Measurements from ENCODE around the gene AP2A1.

The AP2A1 gene

GRCh38 chr19:49764341-49764740 is 2.5 kb upstream of the AP2A1 start:
- in situ Hi-C loops (cut with HindIII; ENCODE audit: low sequenced_read_pairs), result no loop called here

- in situ Hi-C loops (cut with HindIII; ENCODE audit: low sequenced_read_pairs), result no loop called here
Observed at GRCh38 chr19:49766007-49766929, 533 bp upstream of the AP2A1 start.

- in situ Hi-C loops (cut with HindIII; ENCODE audit: low sequenced_read_pairs), result no loop called here
Observed at GRCh38 chr19:49767381-49767780, 580 bp downstream of the AP2A1 start.

GRCh38 chr19:49767967-49768581 is 1.3 kb downstream of the AP2A1 start:
- in situ Hi-C loops (cut with HindIII; ENCODE audit: low sequenced_read_pairs), result no loop called here

GRCh38 chr19:49770529-49770928 is 3.7 kb downstream of the AP2A1 start:
- in situ Hi-C loops (cut with HindIII; ENCODE audit: low sequenced_read_pairs), result no loop called here

GRCh38 chr19:49771674-49772139 is 4.9 kb downstream of the AP2A1 start:
- in situ Hi-C loops (cut with HindIII; ENCODE audit: low sequenced_read_pairs), result no loop called here

- in situ Hi-C loops (cut with HindIII; ENCODE audit: low sequenced_read_pairs), result no loop called here
Observed at GRCh38 chr19:49772850-49773432, 6.1 kb downstream of the AP2A1 start.

- in situ Hi-C loops (cut with HindIII; ENCODE audit: low sequenced_read_pairs), result no loop called here
Observed at GRCh38 chr19:49773663-49774350, 7.0 kb downstream of the AP2A1 start.

- in situ Hi-C loops (cut with HindIII; ENCODE audit: low sequenced_read_pairs), result no loop called here
Observed at GRCh38 chr19:49774969-49775368, 8.2 kb downstream of the AP2A1 start.

GRCh38 chr19:49775742-49776370 is 9.1 kb downstream of the AP2A1 start:
- in situ Hi-C loops (cut with HindIII; ENCODE audit: low sequenced_read_pairs), result no loop called here

- in situ Hi-C loops (cut with HindIII; ENCODE audit: low sequenced_read_pairs), result no loop called here
Observed at GRCh38 chr19:49776371-49776764, 9.6 kb downstream of the AP2A1 start.

GRCh38 chr19:49779731-49780555 is 13.1 kb downstream of the AP2A1 start:
- in situ Hi-C loops (cut with HindIII; ENCODE audit: low sequenced_read_pairs), result loop anchor here (5.0 kb wide), 1 partner anchor 38 kb away; no protein-coding TSS in a partner anchor

- in situ Hi-C loops (cut with HindIII; ENCODE audit: low sequenced_read_pairs), result loop anchor here (5.0 kb wide), 1 partner anchor 39 kb away; no protein-coding TSS in a partner anchor
Observed at GRCh38 chr19:49780861-49781260, 14.1 kb downstream of the AP2A1 start.

- in situ Hi-C loops (cut with HindIII; ENCODE audit: low sequenced_read_pairs), result loop anchor here (5.0 kb wide), 1 partner anchor 39 kb away; no protein-coding TSS in a partner anchor
Observed at GRCh38 chr19:49781394-49781793, 14.6 kb downstream of the AP2A1 start.

- in situ Hi-C loops (cut with HindIII; ENCODE audit: low sequenced_read_pairs), result loop anchor here (5.0 kb wide), 1 partner anchor 40 kb away; no protein-coding TSS in a partner anchor
Observed at GRCh38 chr19:49782515-49782914, 15.7 kb downstream of the AP2A1 start.

GRCh38 chr19:49786376-49786820 is 19.6 kb downstream of the AP2A1 start:
- in situ Hi-C loops (cut with HindIII; ENCODE audit: low sequenced_read_pairs), result no loop called here

GRCh38 chr19:49787746-49788145 is 20.9 kb downstream of the AP2A1 start:
- in situ Hi-C loops (cut with HindIII; ENCODE audit: low sequenced_read_pairs), result no loop called here

GRCh38 chr19:49788857-49789256 is 22.1 kb downstream of the AP2A1 start:
- in situ Hi-C loops (cut with HindIII; ENCODE audit: low sequenced_read_pairs), result no loop called here

GRCh38 chr19:49790866-49791265 is 24.1 kb downstream of the AP2A1 start:
- in situ Hi-C loops (cut with HindIII; ENCODE audit: low sequenced_read_pairs), result no loop called here
